GM04504 (cell line): ENCODE data around the gene EMC6.

Experiments used
- DNase-seq: peaks from one replicate; pipeline ENCODE4 v3.0.0-alpha.2; 2012; ENCODE audit warnings: low read depth

EMC6 gene

DNA sequence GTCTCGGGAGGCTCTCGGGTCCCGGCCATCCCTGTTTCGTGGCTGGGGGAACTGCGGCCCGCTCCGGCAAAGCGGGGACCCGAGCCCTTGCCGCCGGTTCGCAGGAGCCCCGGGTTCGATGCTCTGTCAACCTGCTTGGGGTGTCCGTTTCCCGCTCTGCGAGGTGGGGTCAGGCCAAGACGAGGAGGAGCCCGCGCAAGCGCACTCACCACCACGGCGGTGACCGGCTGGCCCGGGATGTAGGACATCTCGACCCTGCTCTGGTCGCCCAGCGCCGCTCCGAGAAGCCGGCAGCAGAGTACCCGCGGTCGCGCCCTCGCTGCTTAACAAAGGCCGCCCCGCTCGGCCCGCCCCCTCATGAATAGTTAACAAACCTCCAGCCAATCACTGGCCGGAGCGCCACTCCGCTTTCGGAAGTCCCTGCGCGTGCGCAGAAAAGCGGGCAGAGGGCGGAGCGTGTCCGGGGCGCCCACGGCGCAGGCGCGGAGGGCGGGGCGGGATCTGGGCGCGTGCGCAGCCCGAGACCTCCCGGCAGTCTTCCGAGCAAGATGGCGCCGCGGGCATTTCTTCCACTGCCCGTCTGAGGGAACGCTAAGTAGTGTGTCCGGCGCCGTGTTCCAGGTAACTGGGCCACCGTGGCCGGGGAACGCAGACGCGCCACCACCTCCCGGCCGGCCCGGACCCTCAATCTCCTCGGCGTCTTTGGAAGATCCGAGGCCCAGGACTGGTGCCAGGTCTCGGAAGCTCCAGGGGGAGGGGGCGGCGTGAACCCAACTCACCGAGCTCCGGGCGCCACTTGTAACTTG is at the start of gene EMC6, which contains the start of gene TAX1BP3:
TSS of gene EMC6 (plus strand) at position 534 of the 806 bp plus-strand sequence. CDS start 335 bp downstream, outside the sequence.
TSS of gene TAX1BP3 (minus strand) at position 300 of the 806 bp plus-strand sequence. CDS start at position 248, 52 bp downstream.
- DNase-seq: peak; percentile 96

DNA sequence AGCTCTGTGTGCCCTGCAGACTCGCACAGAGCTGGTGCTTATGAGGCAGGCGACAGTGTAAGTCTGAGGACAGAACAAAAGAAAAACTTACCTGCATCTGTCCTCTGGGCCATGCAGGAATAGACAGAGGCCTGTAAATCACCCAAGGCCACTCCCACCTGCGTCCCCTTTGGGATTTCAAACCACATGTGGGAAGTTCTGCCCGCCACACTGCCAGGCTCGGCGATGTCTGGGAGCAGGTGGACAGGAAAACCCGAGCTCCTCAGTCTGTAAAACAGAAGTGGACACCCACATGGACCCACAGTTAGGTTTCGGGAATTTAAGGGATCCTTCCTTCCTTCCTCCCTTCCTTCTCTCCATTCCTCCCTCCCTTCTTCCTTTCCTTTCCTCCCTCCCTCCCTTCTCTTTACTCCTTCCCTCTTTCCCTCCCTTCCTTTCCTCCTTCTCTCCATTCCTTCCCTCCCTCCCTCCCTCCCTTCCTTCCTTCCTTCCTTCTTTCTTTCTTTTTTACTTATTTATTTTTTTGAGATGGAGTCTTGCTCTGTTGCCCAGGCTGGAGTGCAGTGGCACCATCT is 47.4 kb upstream of the EMC6 start:
- DNase-seq: no peak

GRCh38 chr17:3622977-3623594 is 45.5 kb upstream of the EMC6 start:
- DNase-seq: no peak

- DNase-seq: no peak
Measured at GRCh38 chr17:3626831-3627768, 41.5 kb upstream of the EMC6 start.

- no peak for DNase-seq
Measured at GRCh38 chr17:3627769-3628167, 40.8 kb upstream of the EMC6 start.

- no peak for DNase-seq
Measured at GRCh38 chr17:3630781-3631180, 37.8 kb upstream of the EMC6 start.

- no peak for DNase-seq
Measured at GRCh38 chr17:3632287-3632686, 36.3 kb upstream of the EMC6 start.

DNA sequence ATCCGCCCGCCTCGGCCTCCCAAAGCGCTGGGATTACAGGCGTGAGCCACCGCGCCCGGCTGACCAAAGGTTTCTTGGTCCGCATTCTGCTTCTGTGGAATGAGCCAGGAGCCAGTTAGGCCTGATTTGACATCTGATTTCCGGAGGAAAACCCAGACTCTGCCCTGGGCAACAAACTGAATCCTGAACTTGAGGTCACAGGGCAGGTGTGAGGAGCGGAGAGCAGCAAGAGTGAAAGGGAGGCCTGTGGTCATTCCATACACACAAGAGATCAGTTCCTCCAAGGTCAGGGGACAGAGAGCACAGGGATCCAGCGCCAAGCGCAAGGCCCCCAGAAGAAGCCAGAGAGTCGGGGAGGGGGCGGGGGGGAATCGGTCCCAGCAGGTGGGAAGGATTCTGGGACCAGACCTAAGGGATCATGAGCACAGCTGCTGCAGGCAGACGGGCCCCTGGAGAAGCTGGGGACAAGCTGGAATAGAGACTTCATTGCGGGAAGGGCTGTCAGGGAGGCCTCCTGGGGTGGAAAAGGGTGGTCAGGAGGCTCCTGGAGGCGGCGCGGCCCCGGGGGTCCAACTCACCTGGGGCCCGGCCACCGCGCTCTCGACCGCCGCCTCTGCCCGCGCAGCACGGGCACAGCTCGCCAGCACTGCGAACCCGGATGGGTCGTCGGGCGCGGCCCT is 33.0 kb upstream of the EMC6 start:
- DNase-seq: no peak

GRCh38 chr17:3636154-3636907 is 32.3 kb upstream of the EMC6 start, which contains the start of the genes CTNS and SHPK:
Gene CTNS (plus strand): TSS chr17:3636760. CDS start chr17:3640207, 3,447 bp downstream.
Gene SHPK (minus strand): TSS chr17:3636250. CDS start chr17:3636219, 31 bp downstream.
- peak; percentile 87 for DNase-seq

DNA sequence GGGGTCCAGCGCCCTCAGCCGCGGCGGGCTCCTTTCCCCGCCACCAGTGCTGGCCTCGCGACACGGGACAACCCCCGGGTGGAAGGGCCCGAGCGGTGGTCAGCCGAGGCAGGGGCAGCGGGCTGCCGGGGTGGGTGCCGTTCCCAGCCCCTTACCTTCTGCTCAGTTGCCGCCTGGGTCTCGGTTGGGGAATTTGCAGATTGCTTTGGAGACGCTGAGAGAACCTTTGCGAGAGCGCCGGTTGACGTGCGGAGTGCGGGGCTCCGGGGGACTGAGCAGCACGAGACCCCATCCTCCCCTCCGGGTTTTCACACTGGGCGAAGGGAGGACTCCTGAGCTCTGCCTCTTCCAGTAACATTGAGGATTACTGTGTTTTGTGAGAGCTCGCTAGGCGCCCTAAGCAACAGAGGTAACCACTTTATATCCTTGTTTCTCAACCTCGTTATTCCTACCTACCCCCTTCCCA is 31.7 kb upstream of the EMC6 start:
- DNase-seq: no peak

DNA sequence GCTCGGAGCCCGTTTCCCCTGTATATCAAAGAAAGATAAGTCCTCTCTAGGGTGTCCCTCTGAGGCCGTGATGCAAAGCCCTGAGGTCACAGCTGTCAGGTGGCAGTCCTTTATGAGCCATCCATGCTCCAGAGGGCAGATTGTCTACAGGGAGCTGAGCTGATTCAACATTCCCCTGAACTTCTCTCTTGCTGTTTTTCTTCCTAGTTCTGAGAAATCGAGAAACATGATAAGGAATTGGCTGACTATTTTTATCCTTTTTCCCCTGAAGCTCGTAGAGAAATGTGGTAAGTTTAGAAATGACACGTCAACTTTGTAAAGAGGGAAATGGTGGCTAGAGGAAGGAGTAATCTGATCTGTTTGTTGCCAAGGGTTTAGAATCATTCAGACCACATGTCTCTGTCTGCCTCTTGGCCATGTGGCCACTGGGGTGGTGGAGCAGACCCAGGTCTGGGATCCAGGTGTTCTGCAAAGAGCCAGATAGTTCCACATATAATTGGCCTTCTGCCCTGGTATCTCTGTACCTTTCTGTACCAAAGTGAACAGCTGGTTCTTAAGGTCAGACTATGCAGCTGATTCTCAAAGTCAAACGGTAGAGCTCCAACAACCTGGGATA is 28.5 kb upstream of the EMC6 start:
- DNase-seq: peak; percentile 19

GRCh38 chr17:3641014-3641413 is 27.6 kb upstream of the EMC6 start:
- DNase-seq: no peak

- no peak for DNase-seq
Measured at GRCh38 chr17:3641717-3642486, 26.7 kb upstream of the EMC6 start.

- DNase-seq: no peak
Measured at GRCh38 chr17:3643889-3644349, 24.7 kb upstream of the EMC6 start.

GRCh38 chr17:3645310-3645709 is 23.3 kb upstream of the EMC6 start:
- no peak for DNase-seq

DNA sequence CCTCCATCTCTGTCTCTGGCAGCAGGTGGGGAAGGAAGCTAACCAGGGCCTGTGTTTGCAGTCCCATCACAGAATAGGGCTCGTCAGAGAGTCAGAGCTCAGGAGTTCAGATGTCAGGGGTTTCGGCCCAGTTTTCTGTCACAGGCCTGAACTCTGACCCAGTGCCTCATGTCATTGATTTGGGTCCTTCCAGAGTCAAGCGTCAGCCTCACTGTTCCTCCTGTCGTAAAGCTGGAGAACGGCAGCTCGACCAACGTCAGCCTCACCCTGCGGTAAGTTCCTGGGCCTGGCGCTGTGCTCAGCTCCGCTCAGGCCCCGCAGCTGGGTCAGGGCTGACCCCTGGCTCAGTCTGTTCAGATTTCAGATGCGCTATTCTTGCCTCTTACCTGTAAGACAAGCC is 21.4 kb upstream of the EMC6 start:
- DNase-seq: no peak

DNA sequence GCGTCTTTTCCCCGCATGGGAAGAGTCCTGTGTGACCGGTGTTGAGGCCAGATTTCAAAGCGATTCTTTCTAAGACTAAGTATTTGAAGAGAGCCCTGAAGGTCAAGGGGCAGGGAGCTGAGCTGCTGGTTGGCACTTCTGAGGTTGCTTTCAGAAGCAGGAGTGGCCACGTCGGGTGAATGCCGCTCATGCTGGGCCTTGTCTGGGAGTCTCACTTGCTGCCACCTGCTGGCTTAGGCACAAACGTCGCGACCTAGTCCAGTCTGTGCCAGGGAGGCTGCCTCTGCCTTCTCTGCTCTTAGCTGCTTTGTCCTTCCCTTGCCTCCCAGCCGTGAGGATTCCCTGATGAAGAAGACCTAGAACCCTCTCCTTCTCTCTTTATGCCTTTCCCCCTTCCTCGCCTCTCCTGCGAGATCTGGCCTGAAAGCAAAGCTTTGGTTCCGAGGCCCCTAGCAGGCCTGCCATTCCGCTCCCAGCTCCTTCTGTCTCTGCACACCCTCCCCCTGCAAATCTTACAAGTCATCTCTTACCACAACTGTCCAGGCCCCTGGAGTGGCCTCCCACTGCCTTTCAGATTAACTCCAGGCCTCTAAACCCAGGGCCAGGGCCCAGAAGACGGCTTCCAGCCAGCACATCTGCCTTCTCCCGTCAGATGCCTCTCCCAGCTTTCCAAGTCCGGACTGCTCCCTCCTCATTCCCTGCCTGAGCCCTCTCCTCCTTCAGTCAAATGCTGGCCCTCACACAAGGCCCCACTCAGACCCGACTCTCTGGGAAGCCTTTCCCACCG is 20.6 kb upstream of the EMC6 start:
- no peak for DNase-seq

DNA sequence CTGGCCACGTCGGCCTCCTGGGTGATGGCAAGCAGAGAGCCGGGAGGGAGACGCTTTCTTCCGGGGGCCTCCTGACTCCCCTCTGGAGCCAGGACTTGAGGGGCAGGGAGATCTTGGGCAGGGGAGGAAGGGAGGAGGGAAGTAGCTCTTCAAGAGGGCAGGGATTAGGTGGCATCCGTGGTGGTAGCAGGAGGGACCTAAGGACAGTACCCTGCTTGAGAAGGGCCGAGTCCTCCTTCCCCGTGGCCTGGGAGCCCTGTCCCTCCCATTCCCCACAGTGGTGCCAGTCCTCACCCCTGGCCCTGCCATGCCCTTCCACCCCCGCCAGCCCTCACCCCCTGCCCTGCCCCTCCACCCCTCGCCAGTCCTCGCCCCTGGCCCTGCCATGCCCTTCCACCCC is 12.8 kb upstream of the EMC6 start:
- no peak for DNase-seq
